HG03175 (cell line): Measurements from ENCODE around the gene ARL2.
A peak's percentile ranks its signal among the peaks of the same experiment; 100 is the strongest.
"Not testable (repeated sequence)": the region's sequence is repeated elsewhere in the genome, so short reads cannot be mapped to it uniquely, and the experiment has no call there.

Experiments
- ATAC-seq: cut with Tn5 transposase; IDR thresholded peaks from one replicate; pipeline ENCODE4 v1.9.1; 2021; ENCODE audit warnings: mild to moderate bottlenecking, moderate library complexity; ENCODE audit not compliant: unreplicated experiment

The ARL2 gene

GRCh38 chr11:65003968-65004367 lies 10.0 kb upstream of the ARL2 start:
- ATAC-seq, result not testable (repeated sequence)

- ATAC-seq, result no peak
Observed at GRCh38 chr11:65008016-65008415, 5.9 kb upstream of the ARL2 start.

- ATAC-seq, result no peak
Observed at GRCh38 chr11:65008873-65009272, 5.1 kb upstream of the ARL2 start.

- peak; percentile 67 for ATAC-seq
Observed at GRCh38 chr11:65013130-65013887, 651 bp upstream of the ARL2 start.

GRCh38 chr11:65014726-65015227 lies 817 bp downstream of the ARL2 start:
- peak; percentile 10 for ATAC-seq

- ATAC-seq, result no peak
Observed at GRCh38 chr11:65016705-65017104, 2.7 kb downstream of the ARL2 start.

- no peak for ATAC-seq
Observed at GRCh38 chr11:65017937-65018336, 4.0 kb downstream of the ARL2 start.

- ATAC-seq, result no peak
Observed at GRCh38 chr11:65019824-65020223, 5.9 kb downstream of the ARL2 start.

- no peak for ATAC-seq
Observed at GRCh38 chr11:65021003-65021402, 7.0 kb downstream of the ARL2 start.

GRCh38 chr11:65021509-65021908 lies 7.5 kb downstream of the ARL2 start:
- no peak for ATAC-seq

- ATAC-seq, result not testable (repeated sequence)
Observed at GRCh38 chr11:65023502-65023901, 9.5 kb downstream of the ARL2 start.

GRCh38 chr11:65026810-65027209 lies 12.8 kb downstream of the ARL2 start:
- no peak for ATAC-seq

GRCh38 chr11:65027213-65028067 lies 13.5 kb downstream of the ARL2 start, which contains the start of gene SNX15:
Gene SNX15 (plus strand): TSS chr11:65027439. CDS start chr11:65027538, 99 bp downstream.
- ATAC-seq, result peak; percentile 87

GRCh38 chr11:65032216-65032615 lies 18.3 kb downstream of the ARL2 start:
- ATAC-seq, result no peak

- ATAC-seq, result no peak
Observed at GRCh38 chr11:65034423-65034822, 20.5 kb downstream of the ARL2 start.

GRCh38 chr11:65035579-65035978 lies 21.6 kb downstream of the ARL2 start:
- no peak for ATAC-seq

- no peak for ATAC-seq
Observed at GRCh38 chr11:65036931-65037330, 23.0 kb downstream of the ARL2 start.

- no peak for ATAC-seq
Observed at GRCh38 chr11:65040520-65040846, 26.5 kb downstream of the ARL2 start.

- peak; percentile 90 for ATAC-seq
Observed at GRCh38 chr11:65040847-65041622, 27.1 kb downstream of the ARL2 start, which contains the start of gene SAC3D1. Gene SAC3D1 (plus strand): TSS chr11:65041210. CDS start chr11:65041293, 83 bp downstream.

- no peak for ATAC-seq
Observed at GRCh38 chr11:65042891-65043290, 28.9 kb downstream of the ARL2 start.
